NB4 (cell line): ENCODE measurements around the gene FGFBP2.
"Not testable (repeated sequence)": the region's sequence is repeated elsewhere in the genome, so short reads cannot be mapped to it uniquely, and the experiment has no call there.

Experiments
- DNase-seq: peaks from one replicate; pipeline ENCODE4 v3.0.0; 2010; ENCODE audit warnings: low read depth
- H3K4me3 ChIP-seq: one replicate; pipeline ENCODE4 v1.5.1; 2011; ENCODE audit warnings: mild to moderate bottlenecking, low read depth, low read length, moderate library complexity
- MYC ChIP-seq: IDR thresholded peaks from 2 replicates; pipeline ENCODE4 v1.6.1; 2011; ENCODE audit warnings: low read depth, low read length
- POLR2A ChIP-seq: IDR thresholded peaks from 2 replicates; pipeline ENCODE4 v1.6.1; 2011; ENCODE audit warnings: mild to moderate bottlenecking; ENCODE audit not compliant: insufficient read length; ENCODE audit errors: extremely low read depth
- TF ChIP-seq, protein P1 (sequence below): IDR thresholded peaks from one replicate; pipeline ENCODE4 v1.5.1; 2012; ENCODE audit warnings: low read depth, low read length
- TF ChIP-seq, protein P2 (sequence below): IDR thresholded peaks from 2 replicates; pipeline ENCODE4 v1.6.1; 2011; ENCODE audit warnings: low read depth, low read length

The FGFBP2 gene

DNA sequence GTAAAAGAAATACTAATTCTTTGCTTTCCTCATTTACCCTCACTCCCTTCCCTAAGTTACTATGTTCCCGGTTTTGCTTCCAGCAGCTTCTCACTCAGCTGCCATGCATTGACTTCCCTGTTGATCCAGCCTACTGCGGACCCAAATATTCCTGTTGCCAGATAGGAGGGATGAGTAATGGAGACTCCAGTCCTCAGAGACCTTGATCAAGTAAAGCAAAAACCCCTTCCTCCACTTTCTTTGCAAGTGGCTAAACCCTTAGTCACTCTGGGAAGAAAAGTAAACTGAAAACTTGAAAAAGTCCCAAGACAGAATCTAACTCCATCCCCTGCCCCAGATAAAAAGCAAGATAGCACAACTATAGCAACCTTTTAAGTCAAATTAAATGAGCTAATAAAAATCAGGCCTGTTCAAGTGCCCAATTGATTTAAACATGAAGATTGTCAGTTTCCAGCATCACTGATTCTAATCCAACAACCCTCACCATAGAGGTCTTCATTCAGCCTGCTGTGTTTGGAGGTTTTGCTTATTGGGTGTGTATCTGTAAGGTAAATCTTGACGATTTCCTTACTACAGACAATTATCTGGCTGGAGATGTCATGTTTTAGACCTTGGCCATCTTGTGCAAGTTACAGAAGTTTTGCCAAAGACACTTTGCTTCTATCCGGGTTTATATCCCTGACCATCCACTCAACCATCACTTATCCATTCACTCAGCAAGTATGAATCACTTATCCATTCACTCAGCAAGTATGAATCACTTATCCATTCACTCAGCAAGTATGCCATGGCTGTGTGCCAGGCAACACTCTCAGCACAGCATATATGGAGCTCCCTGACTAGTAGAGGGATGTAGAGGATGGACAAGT is 42.0 kb downstream of the FGFBP2 start:
- no peak for DNase-seq
- TF ChIP-seq, protein P1, sequence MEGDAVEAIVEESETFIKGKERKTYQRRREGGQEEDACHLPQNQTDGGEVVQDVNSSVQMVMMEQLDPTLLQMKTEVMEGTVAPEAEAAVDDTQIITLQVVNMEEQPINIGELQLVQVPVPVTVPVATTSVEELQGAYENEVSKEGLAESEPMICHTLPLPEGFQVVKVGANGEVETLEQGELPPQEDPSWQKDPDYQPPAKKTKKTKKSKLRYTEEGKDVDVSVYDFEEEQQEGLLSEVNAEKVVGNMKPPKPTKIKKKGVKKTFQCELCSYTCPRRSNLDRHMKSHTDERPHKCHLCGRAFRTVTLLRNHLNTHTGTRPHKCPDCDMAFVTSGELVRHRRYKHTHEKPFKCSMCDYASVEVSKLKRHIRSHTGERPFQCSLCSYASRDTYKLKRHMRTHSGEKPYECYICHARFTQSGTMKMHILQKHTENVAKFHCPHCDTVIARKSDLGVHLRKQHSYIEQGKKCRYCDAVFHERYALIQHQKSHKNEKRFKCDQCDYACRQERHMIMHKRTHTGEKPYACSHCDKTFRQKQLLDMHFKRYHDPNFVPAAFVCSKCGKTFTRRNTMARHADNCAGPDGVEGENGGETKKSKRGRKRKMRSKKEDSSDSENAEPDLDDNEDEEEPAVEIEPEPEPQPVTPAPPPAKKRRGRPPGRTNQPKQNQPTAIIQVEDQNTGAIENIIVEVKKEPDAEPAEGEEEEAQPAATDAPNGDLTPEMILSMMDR, result no peak
- TF ChIP-seq MYC, result no peak
- TF ChIP-seq POLR2A, result no peak
- TF ChIP-seq, protein P2, sequence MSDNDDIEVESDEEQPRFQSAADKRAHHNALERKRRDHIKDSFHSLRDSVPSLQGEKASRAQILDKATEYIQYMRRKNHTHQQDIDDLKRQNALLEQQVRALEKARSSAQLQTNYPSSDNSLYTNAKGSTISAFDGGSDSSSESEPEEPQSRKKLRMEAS, result no peak
- no peak overlapping the region for H3K4me3 ChIP-seq

DNA sequence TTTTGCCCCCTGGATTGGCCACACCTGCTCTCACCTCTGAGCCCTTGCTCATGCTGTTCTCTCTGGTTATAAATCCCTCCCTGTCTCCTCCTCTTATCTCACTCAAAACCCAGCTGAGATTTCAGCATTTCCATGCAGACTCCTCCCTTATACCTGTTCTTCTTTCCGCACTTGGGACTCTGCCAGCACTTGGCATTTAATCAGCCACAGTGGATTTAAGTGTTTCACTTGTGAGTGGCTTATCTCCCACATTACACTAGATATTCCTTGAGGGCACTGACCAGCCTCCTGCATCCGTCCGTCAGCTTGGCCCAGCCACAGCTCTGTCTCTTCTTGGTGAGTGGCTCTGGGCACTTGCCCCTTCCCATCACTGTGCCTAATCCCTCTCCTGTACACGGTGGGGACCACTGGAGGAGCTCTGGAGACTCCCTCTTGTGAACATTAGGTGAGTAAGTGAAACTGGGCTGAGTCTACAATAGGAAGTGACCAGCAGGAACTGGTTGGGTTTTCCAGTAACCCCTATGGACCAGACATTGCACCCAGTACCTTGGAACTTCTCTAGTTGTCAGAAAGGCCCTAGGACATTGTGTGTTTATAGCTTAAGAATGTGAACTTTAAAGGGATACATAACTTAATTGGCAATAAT is 44.4 kb downstream of the FGFBP2 start:
- TF ChIP-seq, protein P2, result no peak
- TF ChIP-seq POLR2A, result no peak
- no peak overlapping the region for H3K4me3 ChIP-seq
- DNase-seq, result no peak

DNA sequence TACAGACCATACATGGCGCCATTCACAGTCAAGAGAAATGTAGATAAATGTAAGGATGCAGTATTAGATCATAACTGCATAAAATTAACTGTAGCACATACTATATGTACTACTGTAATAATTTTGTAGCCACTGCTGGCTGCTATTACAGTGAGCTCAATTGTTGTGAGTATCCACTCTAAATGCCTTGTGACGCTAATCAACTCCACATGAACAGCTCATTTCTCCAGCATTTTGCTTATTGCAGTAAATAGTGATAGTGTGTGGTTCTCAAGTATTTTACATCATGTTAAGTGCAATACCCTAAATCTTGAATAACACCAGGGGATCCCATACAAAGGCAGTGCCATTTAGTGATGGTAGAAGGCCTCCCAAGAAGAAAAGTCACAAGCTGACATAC is 45.7 kb downstream of the FGFBP2 start:
- TF ChIP-seq MYC (no peak), POLR2A (no peak)
- TF ChIP-seq, protein P2, result no peak
- TF ChIP-seq, protein P1, result no peak
- DNase-seq, result no peak
- no peak overlapping the region for H3K4me3 ChIP-seq

DNA sequence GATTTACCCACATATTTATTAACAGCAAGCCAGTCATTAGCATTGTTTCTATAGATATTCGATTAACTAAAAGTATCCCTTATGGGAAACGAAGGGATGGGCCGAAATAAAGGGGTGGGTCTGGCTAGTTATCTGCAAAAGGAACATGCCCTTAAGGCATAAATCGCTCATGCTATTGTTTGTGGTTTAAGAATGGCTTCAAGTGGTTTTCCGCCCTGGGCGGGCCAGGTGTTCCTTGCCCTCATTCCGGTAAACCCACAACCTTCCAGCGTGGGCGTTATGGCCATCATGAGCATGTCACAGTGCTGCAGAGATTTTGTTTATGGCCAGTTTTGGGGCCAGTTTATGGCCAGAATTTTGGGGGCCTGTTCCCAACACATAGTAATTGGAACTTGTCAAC is 46.6 kb downstream of the FGFBP2 start:
- DNase-seq, H3K4me3 ChIP-seq: not testable (repeated sequence)

DNA sequence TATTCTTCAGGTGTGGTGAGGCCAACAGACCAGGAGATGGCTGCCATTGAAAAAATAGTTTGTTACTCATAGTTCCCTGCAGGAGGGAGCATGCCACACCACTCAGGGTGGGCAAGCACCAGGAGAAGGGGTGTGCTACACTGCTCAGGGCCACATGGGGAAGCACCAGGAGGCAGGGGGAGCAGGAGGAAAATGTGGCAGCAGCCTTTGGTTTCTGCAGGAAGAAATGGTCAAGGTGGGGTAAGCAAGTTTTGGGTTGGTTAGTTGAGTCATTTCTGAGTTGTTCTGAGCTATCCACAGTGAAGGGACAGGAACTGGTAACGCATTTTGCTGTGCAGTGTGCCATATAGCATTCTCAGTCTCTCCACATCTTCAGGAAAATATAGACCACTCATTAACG is 48.2 kb downstream of the FGFBP2 start:
- no peak for DNase-seq
- H3K4me3 ChIP-seq, result no peak overlapping the region
- TF ChIP-seq MYC, result no peak

DNA sequence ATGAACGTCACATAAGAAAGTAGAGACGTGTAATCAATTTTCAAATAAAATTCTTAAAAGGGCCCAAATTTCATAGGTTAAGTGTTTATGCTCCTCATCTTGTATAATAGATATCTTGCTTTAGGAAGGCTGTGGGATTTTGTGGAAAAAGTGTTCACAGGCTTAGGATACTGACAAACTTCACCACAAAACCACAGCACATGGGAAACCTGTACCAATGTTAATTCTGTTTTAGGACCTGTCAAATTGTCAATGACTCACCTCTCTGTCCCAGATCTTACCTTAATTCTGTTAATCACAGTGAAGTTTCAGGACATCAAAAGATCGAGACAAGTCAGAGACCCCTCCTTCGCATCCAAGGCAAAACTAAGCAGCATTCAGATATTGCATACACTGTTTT is 48.7 kb downstream of the FGFBP2 start:
- TF ChIP-seq, protein P2, result no peak
- TF ChIP-seq MYC, result no peak
- no peak for TF ChIP-seq POLR2A
- TF ChIP-seq, protein P1, result no peak
- H3K4me3 ChIP-seq, result no peak overlapping the region
- DNase-seq, result no peak

DNA sequence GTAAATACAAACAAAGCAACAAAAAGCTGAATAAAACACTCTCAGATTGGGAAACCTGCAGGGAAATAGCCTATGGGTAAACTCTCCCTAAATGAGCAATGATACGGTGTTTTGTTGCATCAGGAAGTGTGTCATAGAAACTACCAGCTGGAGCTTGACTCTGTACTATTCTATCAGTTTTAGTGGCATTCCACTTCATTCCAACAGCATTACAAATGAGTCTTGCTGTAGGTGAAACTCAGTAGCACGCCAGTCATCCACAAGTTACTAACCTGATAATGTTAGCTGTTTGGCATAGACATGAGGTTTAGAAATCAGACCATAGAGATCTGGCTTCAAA is 49.4 kb downstream of the FGFBP2 start:
- H3K4me3 ChIP-seq, result no peak overlapping the region
- TF ChIP-seq, protein P2, result no peak
- TF ChIP-seq, protein P1, result no peak
- TF ChIP-seq MYC, result no peak
- TF ChIP-seq POLR2A, result no peak
- no peak for DNase-seq
